ENCODE data around the gene IGSF6.

The IGSF6 gene

DNA sequence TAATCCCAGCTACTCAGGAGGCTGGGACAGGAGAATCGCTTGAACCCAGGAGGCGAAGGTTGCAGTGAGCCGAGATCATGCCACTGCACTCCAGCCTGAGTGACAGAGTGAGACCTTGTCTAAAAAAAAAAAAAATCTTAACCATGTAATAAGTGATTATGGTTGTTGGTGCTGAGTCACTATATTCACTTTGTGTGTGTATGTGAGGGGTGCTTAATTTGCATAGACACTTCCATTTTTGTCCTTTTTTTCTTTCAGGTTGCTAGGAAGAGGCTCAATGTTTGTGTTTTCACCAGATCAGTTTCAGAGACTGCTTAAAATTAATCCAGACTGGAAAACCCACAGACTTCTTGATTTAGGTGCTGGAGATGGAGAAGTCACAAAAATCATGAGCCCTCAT lies 34.8 kb downstream of the IGSF6 start:
- TF ChIP-seq EZH2phosphoT487 (IDR thresholded peaks at IDR 0.05; ENCODE audit: low read depth): no peak
- TF ChIP-seq, protein P1, sequence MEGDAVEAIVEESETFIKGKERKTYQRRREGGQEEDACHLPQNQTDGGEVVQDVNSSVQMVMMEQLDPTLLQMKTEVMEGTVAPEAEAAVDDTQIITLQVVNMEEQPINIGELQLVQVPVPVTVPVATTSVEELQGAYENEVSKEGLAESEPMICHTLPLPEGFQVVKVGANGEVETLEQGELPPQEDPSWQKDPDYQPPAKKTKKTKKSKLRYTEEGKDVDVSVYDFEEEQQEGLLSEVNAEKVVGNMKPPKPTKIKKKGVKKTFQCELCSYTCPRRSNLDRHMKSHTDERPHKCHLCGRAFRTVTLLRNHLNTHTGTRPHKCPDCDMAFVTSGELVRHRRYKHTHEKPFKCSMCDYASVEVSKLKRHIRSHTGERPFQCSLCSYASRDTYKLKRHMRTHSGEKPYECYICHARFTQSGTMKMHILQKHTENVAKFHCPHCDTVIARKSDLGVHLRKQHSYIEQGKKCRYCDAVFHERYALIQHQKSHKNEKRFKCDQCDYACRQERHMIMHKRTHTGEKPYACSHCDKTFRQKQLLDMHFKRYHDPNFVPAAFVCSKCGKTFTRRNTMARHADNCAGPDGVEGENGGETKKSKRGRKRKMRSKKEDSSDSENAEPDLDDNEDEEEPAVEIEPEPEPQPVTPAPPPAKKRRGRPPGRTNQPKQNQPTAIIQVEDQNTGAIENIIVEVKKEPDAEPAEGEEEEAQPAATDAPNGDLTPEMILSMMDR (IDR thresholded peaks at IDR 0.05; ENCODE audit: low read depth, low read length): no peak

DNA sequence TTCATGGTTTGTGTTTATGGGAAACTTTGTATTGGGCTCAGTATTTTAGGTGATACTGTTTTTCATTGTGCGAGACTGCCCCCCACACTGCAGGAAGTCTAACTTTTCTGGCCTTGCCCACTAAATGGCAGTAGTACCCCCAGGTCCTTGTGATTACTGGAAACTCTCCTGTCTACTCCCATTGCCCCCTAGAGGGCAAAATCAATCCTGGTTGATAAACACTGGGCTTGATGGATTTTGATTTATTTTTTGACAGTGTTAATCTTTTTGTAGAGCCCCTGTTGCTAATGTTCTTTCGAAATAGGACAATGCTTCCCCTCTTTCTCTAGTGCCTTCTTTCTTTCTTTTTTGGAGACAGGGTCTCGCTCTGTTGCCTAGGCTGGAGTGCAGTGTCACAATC lies 37.5 kb downstream of the IGSF6 start:
- TF ChIP-seq, protein P1 (IDR thresholded peaks at IDR 0.05; ENCODE audit: low read depth, low read length): peak; percentile 24; the same call in 1 of the 2 replicates
- TF ChIP-seq EZH2phosphoT487 (IDR thresholded peaks at IDR 0.05; ENCODE audit: low read depth): no peak
- H3K27me3 ChIP-seq (ENCODE audit: low read depth, low read length): no peaks in the 10 kb centered on the region
- H3K9me3 ChIP-seq (ENCODE audit: insufficient read depth, low read length): no peaks in the 10 kb centered on the region
- no peak overlapping the region for H2AFZ ChIP-seq (ENCODE audit: low read depth, low read length)
- peaks cover 10% of the 10 kb centered on the region for H3K4me1 ChIP-seq (ENCODE audit: low read length)
- peaks cover 26% of the 10 kb centered on the region for H4K20me1 ChIP-seq (ENCODE audit: insufficient read depth, low read length)
- H3K79me2 ChIP-seq (ENCODE audit: low read length): peaks cover 49% of the 10 kb centered on the region
- no peak overlapping the region for H3K27ac ChIP-seq (ENCODE audit: low read length)
- no peak overlapping the region for H3K4me2 ChIP-seq (ENCODE audit: low read length)
- H3K9ac ChIP-seq (ENCODE audit: low read length): no peak overlapping the region
- peaks cover 16% of the 10 kb centered on the region for H3K36me3 ChIP-seq (replicated peaks; ENCODE audit: low read depth, low read length)
- no peak overlapping the region for H3K4me3 ChIP-seq (ENCODE audit: low read length)

More for the DNA sequence above, 34.8 kb downstream of the IGSF6 start:
- peaks cover 5% of the 10 kb centered on the region for H3K4me1 ChIP-seq (ENCODE audit: low read length)
- H3K9ac ChIP-seq (ENCODE audit: low read length): no peak overlapping the region
- H3K4me3 ChIP-seq (ENCODE audit: low read length): no peak overlapping the region
- peaks cover 16% of the 10 kb centered on the region for H3K36me3 ChIP-seq (replicated peaks; ENCODE audit: low read depth, low read length)
- H2AFZ ChIP-seq (ENCODE audit: low read depth, low read length): no peak overlapping the region
- H3K4me2 ChIP-seq (ENCODE audit: low read length): no peak overlapping the region
- H3K27me3 ChIP-seq (ENCODE audit: low read depth, low read length): no peaks in the 10 kb centered on the region
- H4K20me1 ChIP-seq (ENCODE audit: insufficient read depth, low read length): peaks cover 5% of the 10 kb centered on the region; the same call in 1 of the 2 replicates
- H3K9me3 ChIP-seq (ENCODE audit: insufficient read depth, low read length): no peaks in the 10 kb centered on the region
- peaks cover 23% of the 10 kb centered on the region for H3K79me2 ChIP-seq (ENCODE audit: low read length)
- H3K27ac ChIP-seq (ENCODE audit: low read length): no peak overlapping the region

DNA sequence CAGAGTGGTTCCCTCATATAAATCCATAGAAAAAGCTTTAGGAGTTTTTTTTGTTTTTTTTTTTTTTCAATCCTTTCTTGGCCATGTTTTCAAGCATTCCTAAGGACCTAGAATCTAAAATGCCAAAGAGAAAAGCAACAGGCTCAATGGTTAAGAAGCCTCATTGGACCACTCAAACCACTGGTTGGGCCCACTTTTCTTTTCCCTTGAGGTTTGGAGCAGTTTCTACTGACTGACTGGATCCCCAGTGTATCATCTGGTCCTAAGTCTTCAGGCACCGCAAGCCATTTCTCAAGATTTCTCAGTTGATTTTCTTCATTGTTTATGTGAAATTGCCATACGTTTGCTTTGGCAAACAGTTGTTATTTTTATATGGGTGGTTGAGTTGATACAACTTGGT lies 38.6 kb downstream of the IGSF6 start:
- Histone ChIP-seq H3K4me1 (ENCODE audit: low read length) (peaks cover 15% of the 10 kb centered on the region), H4K20me1 (ENCODE audit: insufficient read depth, low read length) (peaks cover 37% of the 10 kb centered on the region)

DNA sequence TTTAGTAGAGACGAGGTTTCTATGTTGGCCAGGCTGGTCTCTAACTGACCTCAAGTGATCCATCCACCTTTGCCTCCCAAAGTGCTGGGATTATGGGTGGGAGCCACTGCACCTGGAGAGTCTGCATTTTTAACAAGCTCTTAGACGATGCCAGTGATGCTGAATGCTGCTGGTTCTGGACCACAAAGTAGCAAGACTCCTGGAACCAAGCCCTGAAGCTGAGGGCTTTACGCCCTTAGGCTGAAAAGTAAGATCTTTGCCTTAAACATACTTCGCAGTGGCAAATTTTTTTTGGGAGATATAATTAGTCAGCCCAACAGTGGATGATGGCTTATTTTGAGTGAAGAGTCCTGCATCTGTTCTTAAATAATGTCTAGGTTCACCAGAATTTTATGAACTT lies 39.0 kb downstream of the IGSF6 start:
- Histone ChIP-seq H3K4me2 (ENCODE audit: low read length) (no peak overlapping the region), H3K36me3 (replicated peaks; ENCODE audit: low read depth, low read length) (peaks cover 16% of the 10 kb centered on the region), H3K27me3 (ENCODE audit: low read depth, low read length) (no peaks in the 10 kb centered on the region), H3K4me3 (ENCODE audit: low read length) (no peak overlapping the region), H2AFZ (ENCODE audit: low read depth, low read length) (no peak overlapping the region), H4K20me1 (ENCODE audit: insufficient read depth, low read length) (peaks cover 41% of the 10 kb centered on the region), H3K4me1 (ENCODE audit: low read length) (peaks cover 15% of the 10 kb centered on the region), H3K27ac (ENCODE audit: low read length) (no peak overlapping the region), H3K79me2 (ENCODE audit: low read length) (peaks cover 64% of the 10 kb centered on the region), H3K9me3 (ENCODE audit: insufficient read depth, low read length) (no peaks in the 10 kb centered on the region), H3K9ac (ENCODE audit: low read length) (no peak overlapping the region)
- TF ChIP-seq, protein P1 (IDR thresholded peaks at IDR 0.05; ENCODE audit: low read depth, low read length): no peak
- TF ChIP-seq EZH2phosphoT487 (IDR thresholded peaks at IDR 0.05; ENCODE audit: low read depth): no peak

More for the DNA sequence above, 38.6 kb downstream of the IGSF6 start:
- Histone ChIP-seq H3K27me3 (ENCODE audit: low read depth, low read length) (no peaks in the 10 kb centered on the region), H3K9ac (ENCODE audit: low read length) (no peak overlapping the region), H3K79me2 (ENCODE audit: low read length) (peaks cover 60% of the 10 kb centered on the region), H3K27ac (ENCODE audit: low read length) (no peak overlapping the region), H3K4me2 (ENCODE audit: low read length) (no peak overlapping the region), H3K36me3 (replicated peaks; ENCODE audit: low read depth, low read length) (peaks cover 16% of the 10 kb centered on the region), H3K4me3 (ENCODE audit: low read length) (no peak overlapping the region), H2AFZ (ENCODE audit: low read depth, low read length) (no peak overlapping the region), H3K9me3 (ENCODE audit: insufficient read depth, low read length) (no peaks in the 10 kb centered on the region)
- no peak for TF ChIP-seq EZH2phosphoT487 (IDR thresholded peaks at IDR 0.05; ENCODE audit: low read depth)
- TF ChIP-seq, protein P1 (IDR thresholded peaks at IDR 0.05; ENCODE audit: low read depth, low read length): no peak

All from OCI-LY3 (cell line).